B cell (primary cell): ENCODE measurements around the gene SRR.

Experiments
- EZH2 ChIP-seq: IDR thresholded peaks from 2 replicates; pipeline ENCODE4 v1.6.1; 2012; ENCODE audit warnings: borderline replicate concordance, low read depth, mild to moderate bottlenecking, moderate library complexity, low read length; ENCODE audit not compliant: insufficient read depth, poor library complexity, severe bottlenecking
- TF ChIP-seq, protein P1 (sequence below): fragments of 200-600 bp; IDR thresholded peaks from one replicate; pipeline ENCODE4 v1.8.0; 2022; ENCODE audit warnings: antibody characterized with exemption, mild to moderate bottlenecking

DNA sequence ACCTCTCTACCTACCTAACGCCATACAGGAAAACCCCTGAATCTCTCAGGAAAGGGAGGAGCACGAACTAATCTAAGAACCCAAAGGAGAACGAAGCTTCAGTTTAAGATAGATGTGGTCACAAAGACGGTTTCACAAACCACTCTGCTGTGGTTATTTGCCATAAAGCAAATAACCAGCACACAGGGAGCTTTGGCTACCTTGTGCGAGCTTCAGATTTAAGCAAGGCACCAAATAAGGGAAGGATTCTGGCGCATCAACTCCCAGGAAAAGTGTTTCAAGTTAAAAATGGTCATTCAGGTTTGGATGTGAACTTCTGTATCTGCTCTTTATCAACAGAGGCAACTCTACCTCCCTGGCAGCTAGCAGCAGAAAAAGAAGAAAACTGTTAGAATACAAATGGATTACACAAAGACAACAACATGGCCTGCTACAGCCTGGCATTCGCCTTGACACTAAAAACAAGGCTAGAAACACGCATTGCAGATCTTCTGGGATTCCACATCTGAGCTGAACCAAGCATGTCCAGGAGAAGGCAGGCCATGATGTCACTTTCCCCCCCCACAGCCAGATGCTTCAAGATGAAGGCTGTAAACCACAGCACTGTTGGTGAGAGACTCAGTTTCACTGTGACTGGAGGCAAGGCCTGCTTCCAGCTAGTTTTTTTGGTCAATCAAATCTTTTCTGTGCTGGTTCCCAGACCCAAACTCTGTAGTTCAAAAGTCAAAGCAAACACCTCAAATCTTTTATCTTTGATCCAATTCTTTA lies 43.8 kb upstream of the SRR start:
- TF ChIP-seq, protein P1, sequence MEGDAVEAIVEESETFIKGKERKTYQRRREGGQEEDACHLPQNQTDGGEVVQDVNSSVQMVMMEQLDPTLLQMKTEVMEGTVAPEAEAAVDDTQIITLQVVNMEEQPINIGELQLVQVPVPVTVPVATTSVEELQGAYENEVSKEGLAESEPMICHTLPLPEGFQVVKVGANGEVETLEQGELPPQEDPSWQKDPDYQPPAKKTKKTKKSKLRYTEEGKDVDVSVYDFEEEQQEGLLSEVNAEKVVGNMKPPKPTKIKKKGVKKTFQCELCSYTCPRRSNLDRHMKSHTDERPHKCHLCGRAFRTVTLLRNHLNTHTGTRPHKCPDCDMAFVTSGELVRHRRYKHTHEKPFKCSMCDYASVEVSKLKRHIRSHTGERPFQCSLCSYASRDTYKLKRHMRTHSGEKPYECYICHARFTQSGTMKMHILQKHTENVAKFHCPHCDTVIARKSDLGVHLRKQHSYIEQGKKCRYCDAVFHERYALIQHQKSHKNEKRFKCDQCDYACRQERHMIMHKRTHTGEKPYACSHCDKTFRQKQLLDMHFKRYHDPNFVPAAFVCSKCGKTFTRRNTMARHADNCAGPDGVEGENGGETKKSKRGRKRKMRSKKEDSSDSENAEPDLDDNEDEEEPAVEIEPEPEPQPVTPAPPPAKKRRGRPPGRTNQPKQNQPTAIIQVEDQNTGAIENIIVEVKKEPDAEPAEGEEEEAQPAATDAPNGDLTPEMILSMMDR: no peak
- TF ChIP-seq EZH2: no peak
